Sigmoid colon (tissue), 7 donors: Measurements from ENCODE around the gene SVBP. TPM values are rescaled to one million over a fixed set of nuclear protein-coding genes. Genes with fewer than 3 reads are reported as not detected.

Source experiments
- DNase-seq: peaks from one replicate; pipeline ENCODE4 v3.0.0-alpha.2; 2019
- H3K27ac ChIP-seq, 4 donors: fragments of 200-600 bp; sonication (generic); one replicate each; pipeline ENCODE4 v1.5.1; 2016 to 2019; ENCODE audit warnings: mild to moderate bottlenecking in 1 of 4
- H3K27me3 ChIP-seq, 3 donors: fragments of 200-600 bp; sonication (generic); one replicate each; pipeline ENCODE4 v1.5.1; 2019; ENCODE audit warnings: mild to moderate bottlenecking in 1 of 3
- H3K36me3 ChIP-seq, 4 donors: fragments of 200-600 bp; sonication (generic); one replicate each; pipeline ENCODE4 v1.5.1; 2016 to 2019
- H3K4me1 ChIP-seq, 4 donors: fragments of 200-600 bp; sonication (generic); one replicate each; pipeline ENCODE4 v1.5.1; 2017 to 2019
- H3K4me3 ChIP-seq, 4 donors: fragments of 200-600 bp; sonication (generic); one replicate each; pipeline ENCODE4 v1.5.1; 2017 to 2019; ENCODE audit warnings: mild to moderate bottlenecking in 2 of 4, moderate library complexity in 1 of 4
- H3K9me3 ChIP-seq, 4 donors: fragments of 200-600 bp in 3 of 4; sonication (generic) in 3 of 4; one replicate each; pipeline versions ENCODE4 v1.5.1 to v1.6.1; 2013 to 2019
- CTCF ChIP-seq, 4 experiments: fragments of 450-650 bp in 3 of 4; fragments of 200-600 bp in 1 of 4; IDR thresholded peaks; one replicate each; pipeline ENCODE4 v1.5.1; 2016 to 2019; ENCODE audit warnings: antibody characterized with exemption in 4 of 4, mild to moderate bottlenecking in 3 of 4, moderate library complexity in 2 of 4
- EP300 ChIP-seq, 4 donors: sonication (generic); formaldehyde crosslinking; IDR thresholded peaks; one replicate each; pipeline ENCODE4 v1.6.1; 2017; ENCODE audit warnings: antibody characterized with exemption in 4 of 4
- POLR2A ChIP-seq, 2 donors: fragments of 450-650 bp; IDR thresholded peaks; one replicate each; pipeline ENCODE4 v1.6.1; 2016; ENCODE audit warnings: antibody characterized with exemption in 2 of 2, mild to moderate bottlenecking in 2 of 2, moderate library complexity in 2 of 2
- POLR2AphosphoS5 ChIP-seq, 4 donors: sonication (generic); formaldehyde crosslinking; IDR thresholded peaks; one replicate each; pipeline ENCODE4 v1.6.1; 2017; ENCODE audit warnings: antibody characterized with exemption in 4 of 4
- WGBS, 2 donors: extraction: QIAGEN DNeasy Blood & Tissue Kit; methylation state at CpG; one replicate each; pipeline ENCODE4 v1.1.7; 2013; 5-methylcytosine and 5-hydroxymethylcytosine counted together
- intact Hi-C: fragments of 100-400 bp; cut with DNase I; formaldehyde crosslinking; loops from one replicate; pipeline ENCODE4 v1.15.1; 2023
- polyA plus RNA-seq, 3 donors: library from polyadenylated mRNA; stranded (reverse); fragments of 200-250 nt; gene quantifications; one replicate each; pipeline ENCODE4 v1.2.3, GENCODE V29; 2013
- total RNA-seq, 4 donors: library from RNA; depleted of rRNA; stranded (reverse); fragments of >200 nt; gene quantifications; one replicate each; pipeline ENCODE4 v1.1.0, GENCODE V29; 2016
- donor health status: healthy with polysubstance abuse.
- donor health status: Bipolar disorder and iron deficiency.
- donor health status: healthy.

Gene SVBP
- total and polyA plus RNA-seq, 7 donors: 22.5 to 53.5 (median 36.1) TPM

GRCh38 chr1:42834803-42835202 is 17.6 kb upstream of the SVBP start:
- DNase-seq: no peak
- Histone ChIP-seq H3K27me3 (no peaks in the 10 kb centered on the region), H3K4me1 (no peaks in the 10 kb centered on the region), H3K36me3 (peaks cover 0 to 9% (median 0%) of the 10 kb centered on the region in 4 donors), H3K9me3 (no peaks in the 10 kb centered on the region), H3K27ac (peak overlapping the region in 1 of 4 donors; percentile 1), H3K4me3 (no peak overlapping the region)
- 89 to 96% methylated on average over 5 of the region's 5 CpGs for WGBS, 2 donors
- intact Hi-C loops: no loop called here
- TF ChIP-seq POLR2AphosphoS5 (IDR thresholded peaks at IDR 0.05) (no peak), POLR2A (IDR thresholded peaks at IDR 0.05) (no peak), EP300 (IDR thresholded peaks at IDR 0.05) (no peak), CTCF (IDR thresholded peaks at IDR 0.05) (no peak)

GRCh38 chr1:42833981-42834380 is 16.8 kb upstream of the SVBP start:
- no peaks in the 10 kb centered on the region for H3K4me1 ChIP-seq
- H3K27ac ChIP-seq: no peak overlapping the region
- H3K9me3 ChIP-seq: no peaks in the 10 kb centered on the region
- H3K27me3 ChIP-seq: no peaks in the 10 kb centered on the region
- intact Hi-C loops: no loop called here
- DNase-seq: no peak
- H3K4me3 ChIP-seq: no peak overlapping the region
- peaks cover 0 to 9% (median under 1%) of the 10 kb centered on the region in 4 donors for H3K36me3 ChIP-seq
- 82 to 91% methylated on average over 4 of the region's 4 CpGs for WGBS, 2 donors
- TF ChIP-seq EP300 (IDR thresholded peaks at IDR 0.05): no peak
- no peak for TF ChIP-seq CTCF (IDR thresholded peaks at IDR 0.05)
- TF ChIP-seq POLR2A (IDR thresholded peaks at IDR 0.05): no peak
- no peak for TF ChIP-seq POLR2AphosphoS5 (IDR thresholded peaks at IDR 0.05)

- 95 to 98% methylated on average over 3 of the region's 3 CpGs for WGBS, 2 donors
- no peak for DNase-seq
- Histone ChIP-seq H3K9me3 (no peaks in the 10 kb centered on the region), H3K4me1 (no peaks in the 10 kb centered on the region), H3K4me3 (no peak overlapping the region), H3K36me3 (peaks cover 0 to 9% (median 2%) of the 10 kb centered on the region in 4 donors), H3K27me3 (no peaks in the 10 kb centered on the region), H3K27ac (no peak overlapping the region)
- intact Hi-C loops: no loop called here
- TF ChIP-seq EP300 (IDR thresholded peaks at IDR 0.05) (no peak), CTCF (IDR thresholded peaks at IDR 0.05) (no peak), POLR2A (IDR thresholded peaks at IDR 0.05) (no peak), POLR2AphosphoS5 (IDR thresholded peaks at IDR 0.05) (no peak)
These were observed 15.5 kb upstream of the SVBP start for GRCh38 chr1:42832641-42833240.

- TF ChIP-seq POLR2A (IDR thresholded peaks at IDR 0.05) (no peak), POLR2AphosphoS5 (IDR thresholded peaks at IDR 0.05) (no peak), EP300 (IDR thresholded peaks at IDR 0.05) (no peak), CTCF (IDR thresholded peaks at IDR 0.05) (no peak)
- Histone ChIP-seq H3K4me3 (no peak overlapping the region), H3K36me3 (peaks cover 0 to 9% (median 2%) of the 10 kb centered on the region in 4 donors), H3K27ac (no peak overlapping the region), H3K4me1 (no peaks in the 10 kb centered on the region), H3K9me3 (no peaks in the 10 kb centered on the region), H3K27me3 (no peaks in the 10 kb centered on the region)
- DNase-seq: no peak
- intact Hi-C loops: no loop called here
These were observed 14.1 kb upstream of the SVBP start for GRCh38 chr1:42831273-42831672.

- Histone ChIP-seq H3K4me3 (no peak overlapping the region), H3K4me1 (no peaks in the 10 kb centered on the region), H3K27ac (no peak overlapping the region), H3K36me3 (peaks cover 0 to 9% (median 2%) of the 10 kb centered on the region in 4 donors), H3K27me3 (no peaks in the 10 kb centered on the region), H3K9me3 (no peaks in the 10 kb centered on the region)
- WGBS, 2 donors: 93 to 94% methylated on average over 17 of the region's 17 CpGs
- intact Hi-C loops: no loop called here
- TF ChIP-seq POLR2A (IDR thresholded peaks at IDR 0.05) (no peak), EP300 (IDR thresholded peaks at IDR 0.05) (no peak), POLR2AphosphoS5 (IDR thresholded peaks at IDR 0.05) (no peak), CTCF (IDR thresholded peaks at IDR 0.05) (no peak)
- no peak for DNase-seq
These were observed 13.4 kb upstream of the SVBP start for GRCh38 chr1:42830631-42831030.
